Measurements from ENCODE around the gene NACAD. TPM values are rescaled to one million over a fixed set of nuclear protein-coding genes. Genes with fewer than 3 reads are reported as not detected.

NACAD gene
- total and polyA plus RNA-seq, 2 experiments from 2014 or later: 1.2 to 2.9 TPM

DNA sequence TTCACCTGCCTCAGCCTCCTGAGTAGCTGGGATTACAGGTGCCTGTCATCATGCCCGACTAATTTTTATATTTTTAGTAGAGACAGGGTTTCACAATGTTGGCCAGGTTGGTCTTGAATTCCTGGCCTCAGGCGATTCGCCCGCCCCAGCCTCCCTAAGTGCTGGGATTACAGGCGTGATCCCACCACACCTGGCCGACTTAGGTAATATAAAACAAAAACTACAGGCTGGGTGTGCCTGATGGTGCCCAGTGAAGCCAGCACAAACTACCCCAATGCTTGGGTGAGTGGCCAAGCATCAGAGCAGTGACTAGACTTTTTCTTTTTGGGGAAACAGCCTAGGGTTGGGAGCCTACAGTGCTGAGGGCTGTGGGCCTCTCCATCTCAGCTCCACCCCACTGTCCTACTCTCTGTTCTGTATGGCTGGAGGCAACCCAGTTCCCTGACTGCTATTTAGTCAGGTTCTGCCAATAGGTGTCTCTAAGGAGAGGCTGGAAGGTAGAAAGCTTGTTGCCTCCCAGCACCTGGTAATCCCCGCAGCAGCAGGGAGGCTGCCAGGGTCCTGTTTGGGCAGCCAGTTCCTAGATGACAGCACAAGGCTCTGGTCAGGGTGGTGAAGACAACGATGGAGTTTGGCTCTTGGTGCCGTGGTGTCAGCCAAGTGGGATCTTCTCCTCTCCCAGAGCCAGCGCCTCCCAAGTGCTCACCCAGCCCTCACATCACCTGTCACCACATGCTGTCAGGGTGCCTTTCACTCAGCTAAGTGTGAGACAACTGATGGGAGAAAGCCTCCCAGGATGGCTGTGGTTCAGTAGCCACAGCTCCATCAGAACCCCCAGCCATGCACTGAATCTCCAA, 10.4 kb upstream of the NACAD start:
- DNase-seq: no peak
- Histone ChIP-seq H2AFZ (no peak overlapping the region), H3K4me2 (ENCODE audit: unreplicated experiment) (no peak overlapping the region), H3K79me2 (ENCODE audit: insufficient read depth) (no peaks in the 10 kb centered on the region), H3K27me3 (replicated peaks; ENCODE audit: insufficient read depth) (no peaks in the 10 kb centered on the region), H3K27ac (no peak overlapping the region), H3K9ac (no peak overlapping the region), H3K4me1 (ENCODE audit: insufficient read depth) (no peaks in the 10 kb centered on the region), H4K20me1 (ENCODE audit: insufficient read depth) (no peaks in the 10 kb centered on the region), H3K36me3 (ENCODE audit: low read depth) (peaks cover 13% of the 10 kb centered on the region; the same call in 1 of the 2 replicates), H3K9me3 (ENCODE audit: low read depth) (no peaks in the 10 kb centered on the region), H3K9me2 (ENCODE audit: insufficient read depth) (no peaks in the 10 kb centered on the region), H3K4me3 (no peak overlapping the region), H3F3A (ENCODE audit: insufficient read depth) (0 out of 2 replicates have a peak, but pooled peaks cover 8% of the 10 kb centered on the region)
- in situ Hi-C loops (cut with MboI): no loop called here
- 72 to 89% methylated on average over 8 to 10 of the region's 10 CpGs for WGBS, 2 experiments (ENCODE audit: low coverage in 1 of 2, low lambda C conversion rate in 2 of 2, missing lambda C conversion rate in 2 of 2)
- no peak for TF ChIP-seq EZH2 (IDR thresholded peaks at IDR 0.05; ENCODE audit: insufficient read depth, poor library complexity, severe bottlenecking)
- TF ChIP-seq EZH2phosphoT487 (IDR thresholded peaks at IDR 0.05; ENCODE audit: insufficient read depth, low read depth): no peak

DNA sequence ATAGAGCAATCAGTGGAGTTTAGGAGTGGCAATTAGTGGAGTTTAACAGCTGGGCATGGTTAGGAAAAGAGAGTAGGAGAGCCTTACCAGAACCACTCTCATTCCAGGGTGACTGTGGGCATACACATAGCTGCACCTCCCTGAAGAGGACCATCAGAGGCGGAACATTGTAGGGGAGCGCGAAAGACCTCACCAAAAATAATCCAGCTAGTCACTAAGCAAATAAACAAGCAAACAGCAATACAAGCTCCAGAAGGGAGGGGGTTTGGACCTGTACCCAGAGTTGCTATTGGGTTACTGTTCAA, 4.1 kb upstream of the NACAD start:
- WGBS, 2 experiments (ENCODE audit: low coverage in 1 of 2, low lambda C conversion rate in 2 of 2, missing lambda C conversion rate in 2 of 2): 60 to 62% methylated on average over 3 of the region's 3 CpGs
- Histone ChIP-seq H3F3A (ENCODE audit: insufficient read depth) (peaks cover 17% of the 10 kb centered on the region), H3K36me3 (ENCODE audit: low read depth) (no peaks in the 10 kb centered on the region), H3K9me2 (ENCODE audit: insufficient read depth) (no peaks in the 10 kb centered on the region), H2AFZ (peak overlapping the region; percentile 53; the same call in 1 of the 2 replicates), H3K4me2 (ENCODE audit: unreplicated experiment) (peak overlapping the region; percentile 21), H3K4me1 (ENCODE audit: insufficient read depth) (peaks cover 14% of the 10 kb centered on the region; the same call in 1 of the 2 replicates), H3K9me3 (ENCODE audit: low read depth) (no peaks in the 10 kb centered on the region), H3K4me3 (no peak overlapping the region), H3K27ac (0 out of 2 replicates have a peak overlapping the region, but pooled peaks have one; percentile 6), H3K79me2 (ENCODE audit: insufficient read depth) (no peaks in the 10 kb centered on the region), H3K27me3 (replicated peaks; ENCODE audit: insufficient read depth) (no peaks in the 10 kb centered on the region), H3K9ac (no peak overlapping the region), H4K20me1 (ENCODE audit: insufficient read depth) (no peaks in the 10 kb centered on the region)
- no peak for TF ChIP-seq EZH2phosphoT487 (IDR thresholded peaks at IDR 0.05; ENCODE audit: insufficient read depth, low read depth)
- no peak for TF ChIP-seq EZH2 (IDR thresholded peaks at IDR 0.05; ENCODE audit: insufficient read depth, poor library complexity, severe bottlenecking)
- in situ Hi-C loops (cut with MboI): no loop called here
- no peak for DNase-seq

DNA sequence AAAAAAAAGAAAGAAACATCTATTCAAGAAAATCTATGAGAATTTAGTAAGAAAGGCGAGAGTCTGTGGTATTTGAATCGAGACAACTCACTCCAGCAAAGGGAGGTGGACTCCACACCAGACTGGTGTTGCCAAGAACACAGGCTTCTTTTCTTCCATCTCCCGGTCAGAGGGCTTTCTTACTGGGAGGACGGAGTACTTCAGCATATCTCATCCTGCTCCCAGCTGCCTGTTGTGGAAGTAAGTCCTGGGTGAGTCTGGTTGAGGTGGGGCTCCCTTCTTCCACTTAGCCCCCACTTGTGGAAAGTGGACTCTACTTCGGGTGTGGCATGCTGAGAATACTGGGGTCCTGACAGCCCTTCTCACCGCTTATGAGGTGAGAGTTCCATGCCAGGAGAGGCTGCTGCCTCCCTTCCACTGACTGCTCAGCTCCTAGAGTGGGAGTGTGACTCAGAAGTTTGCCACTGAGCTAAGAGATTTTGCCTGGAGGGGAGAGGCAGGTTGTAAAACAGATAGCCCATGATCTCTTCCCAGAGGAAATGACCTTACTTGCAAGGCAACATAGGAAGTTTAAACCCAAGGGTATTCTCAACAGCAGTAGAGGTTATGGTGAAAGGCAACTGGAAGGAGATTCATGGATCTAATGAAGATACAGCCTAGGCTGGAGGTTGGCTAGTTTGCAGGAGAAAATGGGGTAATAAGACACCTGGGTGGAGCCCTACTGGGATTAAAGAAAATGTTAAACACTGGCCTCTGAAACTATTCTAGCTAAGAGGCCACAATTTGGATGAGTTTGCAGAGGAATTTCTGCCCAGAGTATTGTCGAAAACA, 3.5 kb upstream of the NACAD start:
- no peaks in the 10 kb centered on the region for H3K36me3 ChIP-seq (ENCODE audit: low read depth)
- DNase-seq: peak; percentile 73
- peaks cover 16% of the 10 kb centered on the region for H3F3A ChIP-seq (ENCODE audit: insufficient read depth)
- no peaks in the 10 kb centered on the region for H3K27me3 ChIP-seq (replicated peaks; ENCODE audit: insufficient read depth)
- H3K4me1 ChIP-seq (ENCODE audit: insufficient read depth): peaks cover 14% of the 10 kb centered on the region; the same call in 1 of the 2 replicates
- H3K9me2 ChIP-seq (ENCODE audit: insufficient read depth): no peaks in the 10 kb centered on the region
- H2AFZ ChIP-seq: peak overlapping the region; percentile 53; the same call in 1 of the 2 replicates
- in situ Hi-C loops (cut with MboI): no loop called here
- 0 out of 2 replicates have a peak overlapping the region, but pooled peaks have one; percentile 6 for H3K27ac ChIP-seq
- H3K9me3 ChIP-seq (ENCODE audit: low read depth): no peaks in the 10 kb centered on the region
- no peak overlapping the region for H3K4me3 ChIP-seq
- peak overlapping the region; percentile 21 for H3K4me2 ChIP-seq (ENCODE audit: unreplicated experiment)
- no peak overlapping the region for H3K9ac ChIP-seq
- WGBS, 2 experiments (ENCODE audit: low coverage in 1 of 2, low lambda C conversion rate in 2 of 2, missing lambda C conversion rate in 2 of 2): 36 to 40% methylated on average over 7 of the region's 7 CpGs
- TF ChIP-seq EZH2 (IDR thresholded peaks at IDR 0.05; ENCODE audit: insufficient read depth, poor library complexity, severe bottlenecking) (no peak), EZH2phosphoT487 (IDR thresholded peaks at IDR 0.05; ENCODE audit: insufficient read depth, low read depth) (no peak)
- no peaks in the 10 kb centered on the region for H4K20me1 ChIP-seq (ENCODE audit: insufficient read depth)
- H3K79me2 ChIP-seq (ENCODE audit: insufficient read depth): no peaks in the 10 kb centered on the region

DNA sequence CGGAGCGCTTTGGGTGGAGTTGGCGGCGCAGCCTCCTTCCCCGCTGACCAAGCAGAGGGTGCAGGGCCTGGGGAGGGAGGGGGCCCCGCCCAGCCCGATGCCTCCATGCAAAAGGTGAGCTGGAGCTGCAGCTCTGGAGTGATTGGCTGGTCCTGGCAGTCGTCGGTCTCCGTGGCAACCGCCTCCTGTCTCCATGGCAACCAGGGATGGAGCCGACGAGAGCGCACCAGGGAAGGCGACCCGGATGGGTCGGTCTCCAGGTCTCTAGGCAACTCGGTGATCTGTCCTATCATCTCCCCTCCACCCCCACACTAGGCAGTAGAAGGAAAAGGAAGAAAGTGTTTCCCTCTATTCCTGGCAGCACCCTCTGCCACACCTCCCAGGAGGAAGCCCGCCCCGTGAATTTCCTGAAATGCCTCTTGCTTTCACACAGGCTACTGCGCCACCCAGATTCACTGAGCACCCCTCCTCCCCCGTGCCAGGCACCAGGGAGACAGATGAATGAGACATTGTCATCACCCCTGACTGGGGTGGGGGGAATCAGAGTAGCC, 647 bp upstream of the NACAD start:
- in situ Hi-C loops (cut with MboI): no loop called here
- Histone ChIP-seq H3K4me2 (ENCODE audit: unreplicated experiment) (peak overlapping the region; percentile 67), H3K9me2 (ENCODE audit: insufficient read depth) (no peaks in the 10 kb centered on the region), H3K4me1 (ENCODE audit: insufficient read depth) (peaks cover 14% of the 10 kb centered on the region; the same call in 1 of the 2 replicates), H3K4me3 (peak overlapping the region; percentile 66), H3K79me2 (ENCODE audit: insufficient read depth) (no peaks in the 10 kb centered on the region), H3F3A (ENCODE audit: insufficient read depth) (peaks cover 16% of the 10 kb centered on the region), H3K9ac (peak overlapping the region; percentile 36; the same call in 1 of the 2 replicates), H4K20me1 (ENCODE audit: insufficient read depth) (no peaks in the 10 kb centered on the region), H3K9me3 (ENCODE audit: low read depth) (no peaks in the 10 kb centered on the region), H2AFZ (peak overlapping the region; percentile 54), H3K27ac (no peak overlapping the region), H3K27me3 (replicated peaks; ENCODE audit: insufficient read depth) (no peaks in the 10 kb centered on the region), H3K36me3 (ENCODE audit: low read depth) (no peaks in the 10 kb centered on the region)
- 1 to 3% methylated on average over 18 to 22 of the region's 22 CpGs for WGBS, 2 experiments (ENCODE audit: low coverage in 1 of 2, low lambda C conversion rate in 2 of 2, missing lambda C conversion rate in 2 of 2)
- TF ChIP-seq EZH2 (IDR thresholded peaks at IDR 0.05; ENCODE audit: insufficient read depth, poor library complexity, severe bottlenecking) (peak; percentile 34), EZH2phosphoT487 (IDR thresholded peaks at IDR 0.05; ENCODE audit: insufficient read depth, low read depth) (no peak)
- peak; percentile 52 for DNase-seq

Measured in GM23248 (cell line).